ENCODE data around the gene UNKL. TPM values are rescaled to one million over a fixed set of nuclear protein-coding genes. Genes with fewer than 3 reads are reported as not detected.
"Not testable (repeated sequence)": the region's sequence is repeated elsewhere in the genome, so short reads cannot be mapped to it uniquely, and the experiment has no call there.

UNKL gene
- total RNA-seq, 1 donor from 2014 or later, result 13.4 TPM

GRCh38 chr16:1441391-1441829 is 26.9 kb upstream of the UNKL start:
- Histone ChIP-seq H3K9me3 (replicated peaks) (no peaks in the 10 kb centered on the region), H3K27me3 (ENCODE audit: low read depth) (no peaks in the 10 kb centered on the region), H3K4me1 (no peaks in the 10 kb centered on the region), H3K36me3 (peaks cover 13% of the 10 kb centered on the region), H3K4me3 (no peak overlapping the region), H3K27ac (replicated peaks) (no peak overlapping the region)
- TF ChIP-seq CTCF (IDR thresholded peaks at IDR 0.05; ENCODE audit: borderline replicate concordance), result no peak
- intact Hi-C loops (cut with micrococcal nuclease), result no loop called here
- DNase-seq, result no peak

- H3K27me3 ChIP-seq (ENCODE audit: low read depth); H3K27ac ChIP-seq (replicated peaks); H3K9me3 ChIP-seq (replicated peaks); H3K4me3 ChIP-seq; intact Hi-C loops (cut with micrococcal nuclease); H3K36me3 ChIP-seq; H3K4me1 ChIP-seq; DNase-seq: not testable (repeated sequence)
Measured at GRCh38 chr16:1439699-1440074, 25.2 kb upstream of the UNKL start.

GRCh38 chr16:1439058-1439698 is 24.7 kb upstream of the UNKL start:
- Histone ChIP-seq H3K36me3 (no peaks in the 10 kb centered on the region), H3K4me3 (no peak overlapping the region), H3K9me3 (replicated peaks) (no peaks in the 10 kb centered on the region), H3K4me1 (no peaks in the 10 kb centered on the region), H3K27ac (replicated peaks) (no peak overlapping the region), H3K27me3 (ENCODE audit: low read depth) (no peaks in the 10 kb centered on the region)
- no peak for TF ChIP-seq CTCF (IDR thresholded peaks at IDR 0.05; ENCODE audit: borderline replicate concordance)
- no peak for DNase-seq
- intact Hi-C loops (cut with micrococcal nuclease), result no loop called here

GRCh38 chr16:1438229-1439057 is 23.9 kb upstream of the UNKL start:
- no peak for TF ChIP-seq CTCF (IDR thresholded peaks at IDR 0.05; ENCODE audit: borderline replicate concordance)
- Histone ChIP-seq H3K9me3 (replicated peaks) (no peaks in the 10 kb centered on the region), H3K36me3 (no peaks in the 10 kb centered on the region), H3K4me3 (no peak overlapping the region), H3K27me3 (ENCODE audit: low read depth) (no peaks in the 10 kb centered on the region), H3K4me1 (no peaks in the 10 kb centered on the region), H3K27ac (replicated peaks) (no peak overlapping the region)
- DNase-seq, result no peak
- intact Hi-C loops (cut with micrococcal nuclease), result no loop called here

GRCh38 chr16:1437606-1438005 is 23.1 kb upstream of the UNKL start:
- H3K9me3 ChIP-seq (replicated peaks), result no peaks in the 10 kb centered on the region
- intact Hi-C loops (cut with micrococcal nuclease), result no loop called here
- no peak overlapping the region for H3K4me3 ChIP-seq
- no peaks in the 10 kb centered on the region for H3K4me1 ChIP-seq
- no peak overlapping the region for H3K27ac ChIP-seq (replicated peaks)
- H3K27me3 ChIP-seq (ENCODE audit: low read depth), result no peaks in the 10 kb centered on the region
- H3K36me3 ChIP-seq, result no peaks in the 10 kb centered on the region
- TF ChIP-seq CTCF (IDR thresholded peaks at IDR 0.05; ENCODE audit: borderline replicate concordance), result no peak
- DNase-seq, result no peak

All from left ventricle myocardium inferior (tissue), 1 donor.